HT1080 (cell line): ENCODE measurements around the gene TAX1BP3. TPM values are rescaled to one million over a fixed set of nuclear protein-coding genes. Genes with fewer than 3 reads are reported as not detected.

Experiments used
- DNase-seq: peaks from one replicate; pipeline ENCODE4 v3.0.0-alpha.2; 2015; ENCODE audit warnings: low read depth
- total RNA-seq: library from RNA; depleted of rRNA; stranded (reverse); fragments of >200 nt; shearing (Covaris generic); gene quantifications from 2 replicates; pipeline ENCODE4 v1.2.3, GENCODE V29; 2014

Gene TAX1BP3
- total RNA-seq, 1 experiment from 2014 or later = 272 TPM

- DNase-seq = no peak
Measured at GRCh38 chr17:3688852-3689261, 20.5 kb upstream of the TAX1BP3 start.

- no peak for DNase-seq
Measured at GRCh38 chr17:3688027-3688553, 19.7 kb upstream of the TAX1BP3 start.

GRCh38 chr17:3685174-3685573, 16.8 kb upstream of the TAX1BP3 start:
- DNase-seq = no peak

GRCh38 chr17:3683054-3683511, 14.7 kb upstream of the TAX1BP3 start:
- DNase-seq = peak; percentile 32

- DNase-seq = no peak
Measured at GRCh38 chr17:3682033-3682432, 13.7 kb upstream of the TAX1BP3 start.

- DNase-seq = no peak
Measured at GRCh38 chr17:3681565-3681964, 13.2 kb upstream of the TAX1BP3 start.

GRCh38 chr17:3681057-3681456, 12.7 kb upstream of the TAX1BP3 start:
- DNase-seq = no peak

GRCh38 chr17:3679531-3680126, 11.3 kb upstream of the TAX1BP3 start:
- DNase-seq = no peak

- DNase-seq = no peak
Measured at GRCh38 chr17:3678821-3679530, 10.6 kb upstream of the TAX1BP3 start.

GRCh38 chr17:3678095-3678820, 9.9 kb upstream of the TAX1BP3 start:
- peak; percentile 22 for DNase-seq

- DNase-seq = no peak
Measured at GRCh38 chr17:3675886-3676285, 7.5 kb upstream of the TAX1BP3 start.

GRCh38 chr17:3672571-3672970, 4.2 kb upstream of the TAX1BP3 start:
- no peak for DNase-seq

GRCh38 chr17:3669548-3669947, 1.2 kb upstream of the TAX1BP3 start:
- no peak for DNase-seq

GRCh38 chr17:3669085-3669347, 638 bp upstream of the TAX1BP3 start:
- no peak for DNase-seq

GRCh38 chr17:3667366-3668278, 756 bp downstream of the TAX1BP3 start:
- DNase-seq = peak; percentile 91

GRCh38 chr17:3666516-3666915, 1.9 kb downstream of the TAX1BP3 start:
- no peak for DNase-seq

GRCh38 chr17:3665834-3666233, 2.5 kb downstream of the TAX1BP3 start:
- DNase-seq = no peak

- no peak for DNase-seq
Measured at GRCh38 chr17:3663102-3664011, 5.0 kb downstream of the TAX1BP3 start.

GRCh38 chr17:3660311-3660891, 8.0 kb downstream of the TAX1BP3 start:
- no peak for DNase-seq

GRCh38 chr17:3659541-3660111, 8.8 kb downstream of the TAX1BP3 start:
- DNase-seq = peak; percentile 84
